GM19438 (cell line): ENCODE measurements around the gene SYNJ2.
A peak's percentile ranks its signal among the peaks of the same experiment; 100 is the strongest.

Source experiments
- ATAC-seq: cut with Tn5 transposase; IDR thresholded peaks from one replicate; pipeline ENCODE4 v1.9.1; 2021; ENCODE audit warnings: low read depth; ENCODE audit not compliant: unreplicated experiment

SYNJ2 gene

DNA sequence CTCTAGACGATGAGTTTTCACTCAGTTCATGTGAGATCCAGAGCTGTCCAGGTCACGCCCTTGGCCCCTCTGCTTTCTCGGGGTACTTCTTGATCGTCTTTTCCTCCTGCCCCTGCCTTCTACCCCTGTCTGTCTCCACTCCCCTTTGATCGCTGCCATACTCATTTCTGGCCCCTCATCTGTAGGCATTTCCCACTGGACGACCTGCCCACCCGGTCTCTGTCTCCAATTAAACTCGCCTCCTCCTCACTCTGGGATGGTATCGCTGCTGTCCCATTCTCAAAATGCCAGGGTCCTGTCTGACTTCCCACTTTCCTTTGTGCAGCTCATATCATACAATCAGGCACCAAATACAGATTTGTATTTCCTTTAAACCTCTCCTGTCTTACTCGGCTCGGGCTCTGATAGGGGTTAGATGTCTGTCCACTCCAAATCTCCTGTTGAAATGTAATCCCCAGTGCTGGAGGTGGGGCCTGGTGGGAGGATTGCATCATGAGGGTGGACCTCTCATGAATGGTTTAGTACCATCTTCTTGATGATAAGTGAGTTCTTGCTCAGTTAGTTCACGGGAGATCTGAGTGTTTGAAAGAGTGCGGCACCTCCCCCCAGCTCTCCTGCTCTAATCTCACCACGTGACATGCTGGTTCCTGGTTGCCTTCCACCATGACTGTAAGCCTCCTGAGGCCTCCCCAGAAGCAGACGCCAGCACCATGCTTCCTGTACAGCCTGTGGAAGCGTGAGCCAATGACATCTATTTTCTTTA is 3.5 kb upstream of the SYNJ2 start:
- no peak for ATAC-seq

DNA sequence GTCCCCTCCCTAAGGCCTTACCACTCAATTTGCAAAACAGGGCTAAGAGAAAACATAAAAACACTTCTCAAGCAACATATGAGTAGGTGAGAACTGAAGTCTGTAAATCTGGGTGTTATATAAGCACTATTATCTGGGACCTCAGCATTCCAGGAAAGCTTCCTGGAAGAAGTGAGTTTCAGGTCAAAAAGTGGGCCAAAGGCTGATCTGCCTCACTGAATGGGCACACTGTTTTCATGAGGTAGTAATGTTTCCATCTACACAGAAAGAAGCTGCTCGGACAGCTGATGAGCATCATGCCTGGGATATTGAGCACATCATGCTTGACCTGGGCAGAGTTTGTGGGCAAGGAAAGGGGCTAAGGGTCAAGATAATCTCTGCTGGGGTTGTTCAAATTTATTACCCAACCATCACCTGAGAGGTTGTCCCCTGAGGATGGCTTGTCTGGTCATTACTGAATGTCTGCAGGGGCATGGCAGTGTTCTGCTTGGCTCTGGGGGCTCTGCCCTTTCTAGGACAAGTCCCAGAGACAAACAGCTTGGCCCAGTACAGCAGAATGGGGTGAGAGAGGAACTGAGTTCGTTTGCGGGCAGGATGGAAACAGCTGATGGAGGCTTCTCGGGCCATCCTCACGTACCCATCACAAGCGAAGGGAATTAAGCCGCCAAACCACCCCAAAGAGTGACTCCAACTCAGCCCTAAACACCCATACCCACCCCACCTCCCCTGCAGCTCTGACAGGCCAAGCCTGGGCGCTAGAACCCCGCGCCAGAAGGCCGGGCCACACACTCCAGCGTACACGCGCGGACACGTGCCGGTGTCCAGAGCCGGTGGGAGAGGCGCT is 1.2 kb upstream of the SYNJ2 start:
- ATAC-seq: peak; percentile 5

DNA sequence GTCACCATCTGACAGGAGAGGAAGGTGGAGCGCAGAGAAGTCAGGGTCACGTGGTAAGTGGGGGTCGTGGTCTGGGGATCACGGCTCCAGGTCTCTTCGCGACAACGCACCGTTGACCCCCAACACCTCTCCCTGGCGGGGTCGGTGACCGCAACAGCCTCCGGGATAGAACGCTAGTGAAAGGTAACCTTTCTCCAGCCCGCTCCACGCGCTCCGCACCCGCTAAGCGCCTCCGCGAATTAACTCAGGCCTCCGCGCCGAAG is 600 bp upstream of the SYNJ2 start:
- ATAC-seq: peak; percentile 29

DNA sequence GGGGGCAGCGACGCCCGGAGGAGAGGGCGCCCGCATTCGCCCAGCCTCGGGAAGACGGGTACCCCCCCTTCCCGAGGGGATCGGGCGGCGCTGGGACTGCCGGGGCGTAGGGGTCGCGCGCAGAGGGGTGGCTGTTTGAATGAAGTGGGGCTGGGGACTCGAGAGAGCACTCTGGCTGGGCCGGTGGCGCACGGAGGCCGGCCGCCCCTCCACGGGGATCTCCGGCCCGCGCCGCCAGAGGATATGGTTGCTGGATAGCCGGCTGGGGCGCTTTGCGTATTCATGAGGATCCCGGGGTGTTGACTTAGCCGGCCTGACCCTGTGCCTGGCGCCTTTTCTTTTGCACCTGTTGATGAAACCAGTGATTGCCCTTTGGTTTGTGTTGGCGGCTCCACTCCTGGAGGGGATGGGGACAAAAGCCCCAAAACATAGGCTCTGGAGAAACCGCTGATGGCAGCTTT is 469 bp downstream of the SYNJ2 start:
- peak; percentile 31 for ATAC-seq

DNA sequence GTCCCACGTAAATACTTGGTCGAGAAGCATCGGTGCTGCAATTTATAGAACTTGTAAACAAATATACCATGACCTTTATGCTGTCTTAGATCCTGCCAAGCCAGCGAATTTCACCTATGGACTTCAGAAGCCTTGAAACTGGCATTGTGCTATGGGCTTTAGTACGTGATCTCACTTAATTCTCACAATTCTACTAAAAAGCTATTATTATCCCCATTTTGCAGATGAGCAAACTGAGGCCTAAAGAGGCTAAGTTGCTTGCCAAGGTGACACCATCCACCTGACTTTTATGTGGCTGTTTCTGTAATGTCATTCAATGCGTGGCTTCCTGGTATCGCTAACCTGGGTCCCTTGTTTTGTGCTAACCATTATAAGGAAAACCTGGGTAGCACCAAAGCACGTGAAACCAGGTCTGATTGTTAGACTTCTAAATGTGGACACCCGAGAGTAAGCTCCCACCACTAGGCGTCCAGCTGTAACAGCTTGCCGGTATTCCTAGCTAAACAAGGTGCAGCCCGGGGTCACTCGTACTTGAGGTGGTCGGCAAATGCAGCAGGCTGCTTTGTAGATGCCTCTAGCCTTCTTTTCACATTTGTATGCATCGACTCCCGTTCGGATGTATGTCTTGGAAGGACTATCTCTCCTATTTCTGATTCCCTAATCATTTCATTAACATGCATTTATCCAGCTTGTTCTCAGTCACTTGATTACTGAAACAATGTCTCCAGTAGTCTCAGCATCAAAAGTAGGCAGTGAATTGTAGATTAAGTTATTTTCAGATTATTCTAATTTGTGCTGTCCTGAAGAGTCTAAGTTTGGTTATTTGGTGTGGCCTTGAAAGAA is 1.1 kb downstream of the SYNJ2 start:
- ATAC-seq: no peak

DNA sequence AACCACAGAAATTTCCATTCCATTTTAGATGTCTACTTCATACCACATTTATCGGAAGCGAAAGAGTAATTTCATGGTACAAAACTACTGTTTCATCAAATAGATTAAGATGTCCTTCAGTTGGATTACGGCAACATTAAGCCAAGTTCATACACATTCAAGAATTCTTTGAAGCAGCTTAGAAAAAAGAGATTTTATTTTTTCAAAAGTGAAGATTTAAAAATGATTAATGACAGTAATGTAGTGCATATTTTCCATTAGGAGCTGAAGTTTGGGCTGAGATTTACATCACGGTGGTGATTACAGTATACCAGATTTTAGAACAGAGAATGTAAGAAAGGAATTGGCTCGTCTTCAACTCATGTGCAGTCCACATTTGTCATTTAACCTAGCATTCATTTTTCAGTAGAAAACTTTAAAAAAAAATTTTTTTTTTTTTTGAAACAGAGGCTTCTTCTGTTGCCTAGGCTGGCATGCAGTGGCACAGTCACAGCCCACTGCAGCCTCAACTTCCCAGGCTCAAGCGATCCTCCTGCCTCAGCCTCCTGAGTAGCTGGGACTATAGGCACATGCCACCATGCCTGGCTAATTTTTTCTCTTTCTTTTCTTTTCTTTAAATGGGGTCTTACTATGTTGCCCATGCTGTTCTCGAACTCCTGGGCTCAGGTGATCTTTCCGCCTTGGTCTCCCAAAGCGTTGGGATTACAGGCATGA is 1.9 kb downstream of the SYNJ2 start:
- no peak for ATAC-seq

DNA sequence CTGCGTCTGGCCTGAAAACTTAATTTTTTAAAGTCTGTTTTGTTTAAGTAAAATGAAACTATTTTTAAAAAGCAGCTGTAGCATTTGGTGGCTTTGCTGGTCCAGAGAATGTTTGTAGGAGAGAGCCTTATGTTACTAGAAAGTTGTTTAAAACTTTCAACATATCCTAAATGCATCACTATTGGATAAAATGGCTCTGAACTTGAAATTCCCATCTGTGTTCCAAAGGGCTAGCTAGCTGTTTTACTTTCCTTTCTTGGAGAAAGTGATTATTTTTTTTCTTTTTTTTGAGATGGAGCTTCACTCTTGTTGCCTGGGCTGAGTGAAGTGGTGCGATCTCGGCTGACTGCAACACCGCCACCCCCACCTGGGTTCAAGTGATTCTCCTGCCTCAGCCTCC is 2.5 kb downstream of the SYNJ2 start:
- ATAC-seq: no peak

DNA sequence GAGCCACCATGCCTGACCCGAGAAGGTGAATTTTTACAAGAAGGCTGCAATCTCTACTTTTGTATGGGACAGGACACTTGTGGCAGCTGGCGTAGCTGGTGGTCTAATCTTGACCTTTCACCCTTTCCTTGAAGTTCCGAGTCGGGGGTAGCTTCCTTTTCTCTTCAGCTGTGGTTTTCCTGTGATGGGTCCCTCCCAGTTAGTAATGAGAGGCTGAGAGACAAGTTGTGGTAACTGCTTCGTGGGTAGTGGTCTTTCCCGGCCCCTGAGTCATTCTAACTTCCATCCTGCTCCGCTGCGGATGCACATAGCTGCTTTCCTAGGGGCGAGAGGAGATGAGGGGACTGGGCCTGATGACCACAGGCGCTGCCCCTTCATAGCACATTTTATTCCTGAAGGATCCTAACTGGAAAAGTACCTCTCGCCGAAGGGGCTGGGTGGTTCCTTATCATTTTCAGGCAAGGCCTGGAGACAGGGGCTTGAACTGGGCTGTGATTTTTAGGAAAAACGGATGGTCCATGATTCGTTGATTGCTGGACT is 3.1 kb downstream of the SYNJ2 start:
- ATAC-seq: no peak

DNA sequence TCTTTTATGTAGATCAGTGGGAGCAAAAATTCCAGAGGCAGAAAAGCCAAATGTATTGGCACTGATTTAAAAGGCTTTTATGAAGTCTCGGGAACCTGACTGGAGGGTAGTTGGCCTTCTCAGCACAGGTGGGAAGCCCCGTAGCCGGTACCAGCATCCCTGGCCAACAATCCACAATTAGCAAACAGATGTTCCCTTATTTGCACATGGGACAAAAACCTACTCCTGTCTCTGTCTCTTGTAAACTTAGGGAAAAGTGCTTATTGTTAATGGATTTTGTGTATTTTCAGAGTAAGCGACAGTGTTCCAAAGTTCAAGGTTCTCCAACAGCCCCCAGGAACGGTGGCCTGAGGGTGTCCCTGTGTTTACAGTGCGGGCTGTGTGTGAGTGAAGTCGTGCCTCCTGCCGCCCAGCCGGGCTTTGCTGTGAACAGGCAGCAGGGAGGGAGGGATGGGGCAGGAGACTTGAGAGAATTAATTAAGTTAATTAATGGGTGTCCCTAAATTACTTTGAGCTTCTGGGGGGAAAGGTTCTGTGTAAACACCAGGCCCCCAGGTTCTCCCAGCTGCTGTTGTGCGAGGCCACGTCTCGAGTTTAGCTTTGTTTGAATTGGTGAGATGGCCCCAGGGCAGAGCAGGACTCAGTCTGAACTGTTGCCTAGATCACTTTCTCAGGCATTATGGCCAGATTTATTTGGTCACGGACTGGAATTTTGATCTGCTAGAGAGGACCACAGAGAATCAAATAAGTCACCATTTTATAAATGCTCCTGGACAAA is 3.9 kb downstream of the SYNJ2 start:
- no peak for ATAC-seq

DNA sequence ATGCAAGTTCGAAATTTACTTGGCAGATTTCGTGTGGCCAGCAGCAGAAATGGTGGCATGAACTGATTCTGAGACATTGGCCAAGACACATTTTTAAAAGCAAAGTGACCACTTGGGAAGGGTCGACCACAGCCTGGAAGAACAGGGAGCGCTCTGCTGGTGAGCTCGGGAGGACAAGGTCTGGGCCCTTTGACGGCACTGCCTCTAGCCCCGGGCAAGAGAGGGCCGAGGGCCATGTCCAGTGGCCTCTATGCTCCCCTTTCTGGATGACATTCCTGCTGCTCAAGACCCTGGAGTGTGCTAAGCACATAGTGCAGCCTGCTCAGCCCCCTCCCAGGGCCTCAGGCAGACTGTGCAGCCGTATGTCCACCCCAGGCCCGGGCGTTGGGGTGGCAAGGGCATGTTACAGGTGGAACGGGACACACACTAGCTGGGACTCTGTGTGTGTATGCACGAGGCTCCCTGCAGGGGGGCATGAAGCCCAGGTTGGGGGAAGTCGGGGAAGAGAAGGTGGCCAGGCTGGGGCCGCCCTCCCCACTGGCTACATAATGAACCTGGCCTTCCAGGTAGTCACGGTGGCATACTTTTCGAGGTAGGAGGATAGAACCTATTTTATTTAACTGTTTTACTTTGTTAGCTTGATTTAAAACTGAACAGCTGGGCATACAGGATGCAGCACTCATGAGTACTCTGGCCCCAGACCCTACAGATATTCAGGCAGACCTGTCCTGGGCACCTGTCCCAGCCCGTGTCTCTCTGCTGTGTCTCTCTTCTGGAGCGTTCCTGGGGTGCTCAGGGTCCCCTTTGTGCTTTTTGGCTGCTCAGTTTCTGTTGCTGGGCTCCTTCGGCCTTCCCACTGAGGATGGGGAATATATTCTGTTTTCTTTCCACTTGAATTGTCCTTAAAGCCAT is 6.4 kb downstream of the SYNJ2 start:
- no peak for ATAC-seq

DNA sequence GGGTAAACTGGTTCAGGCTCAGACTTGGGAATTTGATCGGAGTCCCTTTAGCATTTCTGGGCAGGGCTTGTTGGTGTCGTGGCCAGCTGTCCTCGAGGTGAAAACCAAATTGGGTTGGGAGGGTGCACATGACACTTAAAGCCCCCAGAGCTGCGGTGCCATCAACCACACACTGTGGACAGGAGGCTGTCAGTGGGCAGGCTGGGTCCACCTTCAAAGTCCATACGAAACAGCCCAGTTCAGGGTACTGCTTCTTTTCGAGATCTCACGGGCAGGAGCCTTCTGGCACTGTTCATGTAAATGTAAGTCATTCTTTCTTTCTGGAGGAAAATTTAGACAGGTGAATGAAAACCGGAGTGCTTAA is 7.0 kb downstream of the SYNJ2 start:
- no peak for ATAC-seq

DNA sequence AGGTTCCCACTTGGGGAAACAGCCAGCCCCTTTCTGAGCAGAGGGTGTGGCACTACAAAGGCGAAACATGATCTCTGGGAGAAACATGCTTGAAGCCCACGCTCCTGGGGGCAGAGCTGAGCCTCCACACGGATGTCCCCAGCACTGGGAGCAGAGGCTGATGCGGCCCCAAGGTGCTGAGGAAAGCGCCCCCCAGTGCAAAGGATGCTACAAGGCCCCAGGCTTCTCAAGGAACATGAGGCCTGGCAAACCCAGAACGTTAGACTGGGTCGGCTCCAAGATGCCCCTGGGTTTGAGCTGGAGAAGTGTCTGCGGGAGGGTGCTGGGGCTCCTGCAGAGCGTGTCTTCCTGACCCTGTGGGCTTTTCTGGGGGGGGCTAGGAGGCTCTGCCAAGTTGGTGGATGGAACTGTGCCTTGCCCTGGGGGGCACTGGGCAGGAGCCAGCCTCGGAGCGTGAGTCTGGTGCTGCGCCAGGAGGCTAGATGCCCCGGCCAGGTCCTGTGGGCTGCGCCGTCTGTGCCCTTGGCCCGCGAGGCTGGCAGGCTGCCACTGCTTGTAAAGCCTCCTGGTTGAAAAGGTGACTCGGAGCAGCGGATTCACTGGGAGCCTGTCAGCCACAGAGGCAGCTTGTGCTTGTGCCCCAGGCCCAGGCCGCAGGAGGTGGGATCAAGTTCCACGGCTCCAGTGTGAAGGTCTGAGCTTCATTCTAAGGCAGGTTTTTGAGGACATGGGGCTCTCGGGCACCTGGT is 8.1 kb downstream of the SYNJ2 start:
- ATAC-seq: peak; percentile 18

DNA sequence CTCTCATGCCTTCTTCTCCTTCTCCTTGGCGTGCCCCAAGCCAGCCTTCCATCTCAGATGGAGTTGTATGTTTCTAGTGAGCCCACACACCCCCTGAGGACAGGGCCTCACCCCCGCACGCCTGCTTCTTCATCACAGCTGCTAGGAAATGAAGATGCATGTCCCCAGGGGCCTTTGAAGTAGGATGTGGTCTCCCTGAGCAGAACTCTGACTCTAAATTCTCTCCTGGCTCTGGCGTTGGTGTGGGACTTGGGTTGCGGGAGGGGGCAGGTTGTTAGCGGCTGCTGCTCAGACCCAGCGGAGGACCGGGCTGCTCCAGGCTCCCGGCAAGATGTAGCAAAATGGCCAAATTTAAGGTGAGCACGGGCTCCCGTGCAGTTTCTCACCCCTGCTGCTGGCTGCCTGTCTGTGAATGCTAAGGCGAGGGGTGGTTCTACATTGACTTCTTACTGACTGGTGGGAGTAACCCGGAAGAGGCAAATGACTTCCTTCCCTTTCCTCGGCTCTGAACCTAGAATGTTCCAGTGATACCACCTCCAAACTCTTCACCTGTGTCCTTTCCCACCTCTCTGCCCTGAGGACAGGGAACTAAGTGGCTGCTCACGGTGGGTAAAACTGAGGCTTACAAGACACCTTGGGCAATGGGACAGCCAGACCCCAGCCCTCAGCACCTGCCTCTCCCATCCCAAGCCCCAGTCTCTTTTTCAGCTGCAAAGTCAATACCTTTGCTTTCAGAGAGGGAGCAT is 8.8 kb downstream of the SYNJ2 start:
- peak; percentile 63 for ATAC-seq

DNA sequence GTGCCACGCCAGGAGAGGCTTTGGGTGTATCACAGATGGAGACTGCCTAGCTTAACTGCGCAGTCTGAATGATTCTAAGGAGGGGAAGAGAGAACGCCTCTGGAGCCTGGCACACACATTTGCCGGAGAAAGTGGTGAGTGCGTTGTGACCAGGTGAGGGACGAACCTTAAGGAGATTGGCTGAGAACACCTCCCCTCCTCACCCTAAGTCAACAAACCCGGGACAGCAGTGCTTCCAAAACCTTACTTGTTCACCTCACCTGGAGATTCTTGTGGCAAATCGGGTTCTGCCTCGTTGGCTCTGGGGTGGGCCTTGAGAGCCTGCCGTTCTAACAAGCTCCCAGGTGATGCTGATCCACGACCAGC is 9.4 kb downstream of the SYNJ2 start:
- ATAC-seq: no peak

DNA sequence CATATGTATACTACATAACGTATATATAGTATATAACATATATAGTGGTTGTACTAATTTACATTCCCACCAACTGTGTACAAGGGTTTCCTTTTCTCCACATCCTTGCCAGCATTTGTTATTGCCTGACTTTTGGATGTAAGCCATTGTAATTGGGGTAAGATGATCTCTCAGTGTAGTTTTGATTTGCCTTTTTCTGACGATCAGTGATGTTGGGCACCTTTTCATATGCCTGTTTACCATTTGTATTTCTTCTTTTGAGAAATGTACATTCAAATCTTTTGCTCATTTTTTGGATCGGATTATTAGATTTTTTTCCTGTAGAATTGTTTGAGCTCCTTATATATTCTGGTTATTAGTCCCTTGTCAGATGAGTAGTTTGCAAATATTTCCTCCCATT is 11.4 kb downstream of the SYNJ2 start:
- ATAC-seq: no peak

DNA sequence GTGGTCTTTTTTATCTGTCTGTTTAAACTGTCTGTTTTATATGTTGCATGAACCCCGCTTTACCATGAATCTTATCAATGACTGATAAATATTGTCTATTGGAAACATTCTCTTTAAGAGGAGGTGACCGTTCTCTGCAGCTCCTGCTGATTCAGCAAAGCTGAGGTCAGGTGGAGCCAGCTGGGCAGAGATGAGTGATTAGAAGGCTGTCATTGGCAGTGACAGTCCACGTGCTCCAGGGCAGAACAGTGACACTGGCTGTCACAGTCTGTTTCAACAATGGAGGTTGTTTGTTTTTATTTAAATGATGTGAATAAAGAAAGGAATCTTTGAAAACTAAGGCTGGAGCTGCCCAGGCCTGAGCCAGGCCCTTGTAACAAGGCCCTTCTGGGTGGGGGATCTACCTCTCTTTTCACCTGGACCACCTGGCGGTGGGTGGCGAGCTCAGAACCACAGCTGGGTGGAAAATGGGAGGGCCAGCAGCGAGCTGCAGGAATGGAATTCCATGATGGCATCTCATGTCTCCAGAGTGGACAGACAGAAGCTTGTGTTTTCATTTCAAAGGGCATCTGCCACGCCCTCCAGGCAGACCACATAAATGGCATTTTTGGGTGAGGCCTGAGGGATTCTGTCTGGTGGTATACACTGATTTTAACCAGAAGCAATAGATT is 12.6 kb downstream of the SYNJ2 start:
- ATAC-seq: no peak

DNA sequence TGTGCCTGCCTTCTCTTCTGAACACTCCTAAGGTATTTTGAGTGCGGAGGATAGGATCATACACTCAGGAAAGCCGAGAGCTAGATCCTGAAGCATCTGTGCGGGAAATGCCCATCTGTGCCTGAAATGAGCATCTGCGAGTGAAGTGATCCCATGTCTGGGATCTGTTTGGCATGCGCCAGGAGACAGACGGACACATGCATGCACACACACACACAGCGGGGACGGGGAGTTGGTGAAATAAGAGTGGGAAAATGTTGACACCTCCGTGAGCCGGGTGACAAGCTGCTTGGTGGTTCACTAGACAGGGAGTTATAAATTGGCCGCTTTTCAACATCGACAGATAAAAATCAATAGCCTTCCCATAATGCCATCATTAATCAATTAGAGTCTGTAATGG is 13.8 kb downstream of the SYNJ2 start:
- ATAC-seq: no peak
